HEK293 (cell line): ENCODE results near the gene MBNL3.
A peak's percentile ranks its signal among the peaks of the same experiment; 100 is the strongest.

Experiments used
- CTCF ChIA-PET: fragments of 350-600 bp; formaldehyde crosslinking; extraction: SDS; loops from one replicate; lab custom pipeline; 2021; ENCODE audit warnings: antibody characterized with exemption; lab: Yijun Ruan, JAX
- POLR2A ChIA-PET: fragments of 300-600 bp; formaldehyde crosslinking; extraction: SDS; loops from one replicate; lab custom pipeline; 2020; ENCODE audit warnings: antibody characterized with exemption, inconsistent platforms; lab: Yijun Ruan, JAX
- H3K27ac ChIP-seq: fragments of 200-500 bp; sonication (Bioruptor generic); 2 replicates; pipeline ENCODE4 v1.5.1; 2014; ENCODE audit warnings: low read depth, low read length, control low read depth, inconsistent platforms; ENCODE audit errors: extremely low read depth
- H3K36me3 ChIP-seq, 2 experiments: fragments of 200-500 bp in 1 of 2; sonication (Bioruptor generic) in 1 of 2; 1 replicate in 1 of 2; 2 replicates in 1 of 2; pipeline ENCODE4 v1.5.1; 2014 to 2017; ENCODE audit warnings: inconsistent platforms in 2 of 2, low read length in 2 of 2; ENCODE audit not compliant: control insufficient read depth in 2 of 2, insufficient read depth in 1 of 2
- H3K4me1 ChIP-seq: fragments of 200-500 bp; sonication (Bioruptor generic); 2 replicates; pipeline ENCODE4 v1.5.1; 2014; ENCODE audit warnings: mild to moderate bottlenecking, low read length, inconsistent platforms; ENCODE audit not compliant: control insufficient read depth, insufficient read depth
- H3K4me3 ChIP-seq: 2 replicates; pipeline ENCODE4 v1.5.1; 2011; ENCODE audit warnings: low read depth, mild to moderate bottlenecking, control low read depth, low read length, moderate library complexity
- H3K9me3 ChIP-seq: fragments of 200-500 bp; sonication (Bioruptor generic); 2 replicates; pipeline ENCODE4 v1.5.1; 2014; ENCODE audit warnings: low read depth, low read length, inconsistent platforms; ENCODE audit not compliant: control insufficient read depth, insufficient read depth
- KLF7 ChIP-seq: fragments of 450-650 bp; formaldehyde crosslinking; IDR thresholded peaks from 2 replicates; pipeline ENCODE4 v1.5.1; 2016; ENCODE audit warnings: missing biosample characterization, missing genetic modification characterization, borderline replicate concordance
- SP7 ChIP-seq: fragments of 450-650 bp; formaldehyde crosslinking; IDR thresholded peaks from 2 replicates; pipeline ENCODE4 v1.5.1; 2016; ENCODE audit warnings: missing biosample characterization, missing genetic modification characterization
- TCF7L2 ChIP-seq: IDR thresholded peaks from 2 replicates; pipeline ENCODE4 v1.6.1; 2011; ENCODE audit warnings: low read depth, mild to moderate bottlenecking, inconsistent platforms, low read length, moderate library complexity, borderline replicate concordance
- ZBTB10 ChIP-seq: fragments of 450-650 bp; formaldehyde crosslinking; IDR thresholded peaks from 2 replicates; pipeline ENCODE4 v1.5.1; 2016; ENCODE audit warnings: missing biosample characterization, missing genetic modification characterization
- ZBTB20 ChIP-seq: fragments of 450-650 bp; formaldehyde crosslinking; IDR thresholded peaks from 2 replicates; pipeline ENCODE4 v1.5.1; 2016; ENCODE audit warnings: missing biosample characterization, missing genetic modification characterization
- ZFP3 ChIP-seq: fragments of 450-650 bp; formaldehyde crosslinking; IDR thresholded peaks from 2 replicates; pipeline ENCODE4 v1.5.1; 2016; ENCODE audit warnings: low read depth, missing biosample characterization, missing genetic modification characterization
- ZNF121 ChIP-seq: fragments of 450-650 bp; formaldehyde crosslinking; IDR thresholded peaks from 2 replicates; pipeline ENCODE4 v1.5.1; 2016; ENCODE audit warnings: missing biosample characterization, missing genetic modification characterization
- ZNF138 ChIP-seq: fragments of 450-650 bp; formaldehyde crosslinking; IDR thresholded peaks from 2 replicates; pipeline ENCODE4 v1.5.1; 2016; ENCODE audit warnings: missing biosample characterization, missing genetic modification characterization, borderline replicate concordance
- ZNF335 ChIP-seq: fragments of 450-650 bp; formaldehyde crosslinking; conservative IDR thresholded peaks from 2 replicates; pipeline ENCODE4 v1.5.1; 2016; ENCODE audit warnings: missing biosample characterization, missing genetic modification characterization
- ZNF341 ChIP-seq: fragments of 450-650 bp; formaldehyde crosslinking; IDR thresholded peaks from 2 replicates; pipeline ENCODE4; 2016; ENCODE audit warnings: low read depth, missing biosample characterization, missing genetic modification characterization
- ZNF350 ChIP-seq: fragments of 450-650 bp; formaldehyde crosslinking; IDR thresholded peaks from 2 replicates; pipeline ENCODE4 v1.5.0; 2017; ENCODE audit warnings: missing biosample characterization, mild to moderate bottlenecking, missing genetic modification characterization
- ZNF366 ChIP-seq: fragments of 450-650 bp; formaldehyde crosslinking; conservative IDR thresholded peaks from 2 replicates; pipeline ENCODE4 v1.5.1; 2016; ENCODE audit warnings: missing biosample characterization, missing genetic modification characterization
- ZNF394 ChIP-seq: fragments of 450-650 bp; formaldehyde crosslinking; IDR thresholded peaks from 2 replicates; pipeline ENCODE4 v1.5.1; 2016; ENCODE audit warnings: missing biosample characterization, missing genetic modification characterization, mild to moderate bottlenecking, moderate library complexity, borderline replicate concordance
- ZNF600 ChIP-seq: fragments of 450-650 bp; formaldehyde crosslinking; IDR thresholded peaks from 2 replicates; pipeline ENCODE4 v1.5.1; 2016; ENCODE audit warnings: missing biosample characterization, missing genetic modification characterization
- ZNF623 ChIP-seq: fragments of 450-650 bp; formaldehyde crosslinking; IDR thresholded peaks from 2 replicates; pipeline ENCODE4 v1.5.1; 2016; ENCODE audit warnings: missing biosample characterization, missing genetic modification characterization
- ZNF645 ChIP-seq: fragments of 450-650 bp; formaldehyde crosslinking; IDR thresholded peaks from 2 replicates; pipeline ENCODE4; 2016; ENCODE audit warnings: missing biosample characterization, missing genetic modification characterization
- ZNF707 ChIP-seq: fragments of 450-650 bp; formaldehyde crosslinking; IDR thresholded peaks from 2 replicates; pipeline ENCODE4 v1.5.1; 2016; ENCODE audit warnings: missing biosample characterization, missing genetic modification characterization
- ZNF791 ChIP-seq: fragments of 450-650 bp; formaldehyde crosslinking; IDR thresholded peaks from 2 replicates; pipeline ENCODE4 v1.5.1; 2016; ENCODE audit warnings: missing biosample characterization, missing genetic modification characterization
- ZNF792 ChIP-seq: fragments of 450-650 bp; formaldehyde crosslinking; IDR thresholded peaks from 2 replicates; pipeline ENCODE4 v1.5.1; 2016; ENCODE audit warnings: missing biosample characterization, missing genetic modification characterization
- ZSCAN5A ChIP-seq: fragments of 450-650 bp; formaldehyde crosslinking; IDR thresholded peaks from 2 replicates; pipeline ENCODE4 v1.5.1; 2016; ENCODE audit warnings: missing biosample characterization, missing genetic modification characterization

The MBNL3 gene

GRCh38 chrX:132393992-132394391 lies 94.8 kb downstream of the MBNL3 start:
- CTCF ChIA-PET: interaction anchor here (0.7 to 1.0 kb wide), 2 partner anchors 552 to 956 kb away, joined by 3 to 4 read pairs; no protein-coding TSS in a partner anchor
- TF ChIP-seq ZNF707 (tag by site-specific recombination) (no peak), ZNF335 (no peak), ZNF600 (tag by site-specific recombination) (no peak), ZNF341 (no peak), ZNF121 (no peak), ZNF792 (no peak), ZNF791 (no peak), KLF7 (no peak), ZBTB20 (no peak), ZSCAN5A (tag by site-specific recombination) (no peak), ZNF366 (tag by site-specific recombination) (no peak), ZNF394 (no peak)

GRCh38 chrX:132393485-132393884 lies 95.4 kb downstream of the MBNL3 start:
- POLR2A ChIA-PET: no interaction called here
- TF ChIP-seq ZNF138 (tag by site-specific recombination) (no peak), ZBTB10 (tag by site-specific recombination) (no peak), ZNF350 (tag by site-specific recombination) (no peak), ZNF645 (tag by site-specific recombination) (no peak), ZFP3 (no peak), ZNF623 (tag by site-specific recombination) (no peak)
- Histone ChIP-seq H3K27ac (no peak overlapping the region), H3K4me1 (0 out of 2 replicates have a peak, but pooled peaks cover 2% of the 10 kb centered on the region), H3K36me3 (no peaks in the 10 kb centered on the region), H3K9me3 (no peaks in the 10 kb centered on the region), H3K4me3 (no peak overlapping the region)
- CTCF ChIA-PET: no interaction called here

More at GRCh38 chrX:132393992-132394391, 94.8 kb downstream of the MBNL3 start:
- Histone ChIP-seq H3K27ac (no peak overlapping the region), H3K4me1 (0 out of 2 replicates have a peak, but pooled peaks cover 2% of the 10 kb centered on the region), H3K4me3 (no peak overlapping the region), H3K9me3 (no peaks in the 10 kb centered on the region), H3K36me3 (no peaks in the 10 kb centered on the region)
- POLR2A ChIA-PET: no interaction called here

GRCh38 chrX:132393085-132393484 lies 95.8 kb downstream of the MBNL3 start:
- CTCF ChIA-PET: no interaction called here
- Histone ChIP-seq H3K9me3 (no peaks in the 10 kb centered on the region), H3K4me3 (no peak overlapping the region)
- TF ChIP-seq ZNF138 (tag by site-specific recombination): no peak
- TF ChIP-seq TCF7L2: peak; percentile 59; the same call in 1 of the 2 replicates
- 0 out of 2 replicates have a peak, but pooled peaks have one; percentile 11 for TF ChIP-seq SP7
- TF ChIP-seq, all 188 proteins: peak for 2
- Histone ChIP-seq H3K36me3 (no peaks in the 10 kb centered on the region), H3K27ac (no peak overlapping the region), H3K4me1 (0 out of 2 replicates have a peak, but pooled peaks cover 2% of the 10 kb centered on the region)
- POLR2A ChIA-PET: no interaction called here
